Large intestine (tissue), 3 donors: ENCODE measurements around the gene AMMECR1. TPM values are rescaled to one million over a fixed set of nuclear protein-coding genes. Genes with fewer than 3 reads are reported as not detected.

Experiments
- DNase-seq, 2 donors: peaks; one replicate each; pipeline versions ENCODE4 v3.0.0 to v3.0.0-alpha.2; 2013
- H3K27ac ChIP-seq: one replicate; pipeline ENCODE4 v1.5.1; 2013; ENCODE audit warnings: low read length
- H3K27me3 ChIP-seq: 2 replicates; pipeline ENCODE4 v1.6.1; 2013; ENCODE audit warnings: low read length; ENCODE audit not compliant: control insufficient read depth, insufficient read depth
- H3K36me3 ChIP-seq: 2 replicates; pipeline ENCODE4 v1.6.1; 2013; ENCODE audit warnings: low read length; ENCODE audit not compliant: control insufficient read depth, insufficient read depth
- H3K4me1 ChIP-seq: one replicate; pipeline ENCODE4 v1.6.1; 2013; ENCODE audit warnings: low read length; ENCODE audit not compliant: control insufficient read depth, insufficient read depth
- H3K4me3 ChIP-seq: one replicate; pipeline ENCODE4 v1.5.1; 2013; ENCODE audit warnings: low read length
- H3K9me3 ChIP-seq: one replicate; pipeline ENCODE4 v1.6.1; 2013; ENCODE audit warnings: mild to moderate bottlenecking, low read depth, low read length, moderate library complexity; ENCODE audit not compliant: control insufficient read depth
- WGBS: methylation state at CpG from one replicate; pipeline ENCODE4 v1.1.5; 2013; ENCODE audit warnings: low lambda C conversion rate; ENCODE audit not compliant: insufficient coverage; 5-methylcytosine and 5-hydroxymethylcytosine counted together
- polyA plus RNA-seq: library from polyadenylated mRNA; unstranded; fragments of 120-200 nt; gene quantifications from one replicate; pipeline ENCODE4 v1.2.1, GENCODE V29; 2013

The AMMECR1 gene
- polyA plus RNA-seq, 1 donor = 9.9 TPM

DNA sequence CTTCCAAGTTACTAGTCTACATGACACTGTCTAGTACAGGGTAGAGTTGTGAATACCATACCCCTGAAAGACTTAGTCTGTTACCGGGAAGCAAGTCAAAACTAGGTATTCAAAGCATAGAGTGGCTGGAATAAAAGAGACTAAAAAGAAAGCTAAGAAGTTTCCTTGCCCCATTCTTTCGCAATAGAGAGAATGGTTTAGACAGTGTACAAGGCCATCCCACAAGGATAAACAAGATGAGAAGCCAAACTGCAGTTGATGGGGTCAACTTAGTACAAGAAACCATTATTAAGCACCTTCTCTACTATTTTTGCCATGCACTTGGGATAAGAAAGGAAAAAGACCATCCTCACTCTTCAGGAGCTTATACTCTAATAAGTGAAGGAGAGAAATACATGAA, 30.3 kb downstream of the AMMECR1 start:
- Histone ChIP-seq H3K27ac (no peak overlapping the region), H3K27me3 (no peaks in the 10 kb centered on the region), H3K4me1 (no peaks in the 10 kb centered on the region), H3K36me3 (no peaks in the 10 kb centered on the region), H3K4me3 (no peak overlapping the region), H3K9me3 (no peaks in the 10 kb centered on the region)
- no CpG with 5 or more reads among the region's 2 CpGs for WGBS
- no peak for DNase-seq

DNA sequence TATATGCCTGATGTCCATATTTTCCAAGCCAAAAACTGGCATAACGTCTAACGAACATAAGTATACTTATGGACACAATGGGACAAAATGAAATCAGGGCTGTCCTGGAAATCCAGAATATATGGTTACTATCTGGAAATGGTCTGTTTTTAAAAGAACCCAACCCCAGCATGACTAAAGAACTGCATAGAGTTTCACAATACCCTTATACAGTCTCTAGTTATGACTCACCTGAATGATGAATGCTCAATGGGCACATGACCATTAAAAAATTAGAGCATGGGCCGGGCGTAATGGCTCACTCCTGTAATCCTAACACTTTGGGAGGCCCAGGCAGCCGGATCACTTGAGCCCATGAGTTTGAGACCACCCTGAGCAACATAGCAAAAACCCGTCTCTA, 31.8 kb downstream of the AMMECR1 start:
- Histone ChIP-seq H3K27me3 (no peaks in the 10 kb centered on the region), H3K4me1 (no peaks in the 10 kb centered on the region), H3K9me3 (no peaks in the 10 kb centered on the region), H3K36me3 (no peaks in the 10 kb centered on the region), H3K27ac (no peak overlapping the region), H3K4me3 (no peak overlapping the region)
- DNase-seq = peak in 1 of 2 donors; percentile 16
- no CpG with 5 or more reads among the region's 6 CpGs for WGBS

DNA sequence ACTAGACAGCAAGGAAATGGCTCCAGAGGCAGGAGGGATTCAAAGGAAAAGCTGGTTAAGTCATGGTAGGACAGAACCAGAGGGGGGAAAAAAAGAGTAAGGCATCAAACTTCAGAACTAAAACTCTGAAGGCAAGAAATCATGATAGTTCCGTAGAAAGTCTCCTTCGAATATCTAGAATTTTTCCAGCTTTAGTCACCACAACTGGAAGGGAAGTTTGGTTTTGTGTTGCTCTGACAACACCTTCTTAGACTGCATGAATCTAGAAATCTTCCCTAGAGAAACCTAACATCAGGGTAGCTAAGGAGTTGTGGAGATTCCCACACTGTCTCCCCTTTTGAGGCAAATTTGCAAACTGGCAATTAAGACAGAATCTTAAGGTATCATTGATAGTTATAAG, 33.7 kb downstream of the AMMECR1 start:
- Histone ChIP-seq H3K27ac (no peak overlapping the region), H3K36me3 (no peaks in the 10 kb centered on the region), H3K27me3 (no peaks in the 10 kb centered on the region), H3K4me3 (no peak overlapping the region), H3K4me1 (no peaks in the 10 kb centered on the region), H3K9me3 (no peaks in the 10 kb centered on the region)
- no CpG with 5 or more reads among the region's 2 CpGs for WGBS
- no peak for DNase-seq

GRCh38 chrX:110282922-110283321, 35.0 kb downstream of the AMMECR1 start:
- H3K36me3 ChIP-seq = no peaks in the 10 kb centered on the region
- H3K4me1 ChIP-seq = no peaks in the 10 kb centered on the region
- DNase-seq = no peak
- no peak overlapping the region for H3K4me3 ChIP-seq
- no peaks in the 10 kb centered on the region for H3K9me3 ChIP-seq
- H3K27me3 ChIP-seq = no peaks in the 10 kb centered on the region
- no peak overlapping the region for H3K27ac ChIP-seq

- Histone ChIP-seq H3K9me3 (no peaks in the 10 kb centered on the region), H3K27ac (no peak overlapping the region), H3K4me3 (no peak overlapping the region), H3K4me1 (no peaks in the 10 kb centered on the region), H3K27me3 (no peaks in the 10 kb centered on the region), H3K36me3 (no peaks in the 10 kb centered on the region)
- no CpG with 5 or more reads among the region's 2 CpGs for WGBS
- DNase-seq = peak in 1 of 2 donors; percentile 3
Observed at GRCh38 chrX:110281377-110281776, 36.5 kb downstream of the AMMECR1 start.

- no peak for DNase-seq
- H3K27ac ChIP-seq = no peak overlapping the region
- H3K27me3 ChIP-seq = no peaks in the 10 kb centered on the region
- H3K36me3 ChIP-seq = no peaks in the 10 kb centered on the region
- H3K9me3 ChIP-seq = no peaks in the 10 kb centered on the region
- H3K4me3 ChIP-seq = no peak overlapping the region
- no peaks in the 10 kb centered on the region for H3K4me1 ChIP-seq
Observed at GRCh38 chrX:110280954-110281353, 36.9 kb downstream of the AMMECR1 start.

DNA sequence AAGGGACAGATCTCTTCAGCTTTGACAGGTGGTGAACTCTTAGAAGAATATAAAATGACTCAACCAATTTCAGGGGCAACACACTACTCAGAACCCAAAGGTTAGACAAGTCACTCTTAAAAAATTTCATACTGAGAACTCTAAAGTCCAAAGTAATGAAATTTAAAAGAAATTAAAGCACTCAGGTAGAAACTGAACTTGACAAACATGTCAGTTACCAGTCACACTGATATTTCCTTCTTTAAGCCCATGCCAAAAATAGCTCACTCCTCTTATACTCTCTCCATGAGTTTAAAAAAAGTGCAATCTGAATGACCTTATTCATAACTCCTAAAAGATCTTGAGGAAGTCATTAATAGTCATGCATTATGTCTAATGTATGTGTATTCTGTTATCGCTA, 40.3 kb downstream of the AMMECR1 start:
- Histone ChIP-seq H3K9me3 (no peaks in the 10 kb centered on the region), H3K4me1 (no peaks in the 10 kb centered on the region), H3K27ac (no peak overlapping the region), H3K36me3 (no peaks in the 10 kb centered on the region), H3K27me3 (no peaks in the 10 kb centered on the region), H3K4me3 (no peak overlapping the region)
- no peak for DNase-seq
- no CpG with 5 or more reads among the region's 1 CpG for whole genome bisulfite sequencing

DNA sequence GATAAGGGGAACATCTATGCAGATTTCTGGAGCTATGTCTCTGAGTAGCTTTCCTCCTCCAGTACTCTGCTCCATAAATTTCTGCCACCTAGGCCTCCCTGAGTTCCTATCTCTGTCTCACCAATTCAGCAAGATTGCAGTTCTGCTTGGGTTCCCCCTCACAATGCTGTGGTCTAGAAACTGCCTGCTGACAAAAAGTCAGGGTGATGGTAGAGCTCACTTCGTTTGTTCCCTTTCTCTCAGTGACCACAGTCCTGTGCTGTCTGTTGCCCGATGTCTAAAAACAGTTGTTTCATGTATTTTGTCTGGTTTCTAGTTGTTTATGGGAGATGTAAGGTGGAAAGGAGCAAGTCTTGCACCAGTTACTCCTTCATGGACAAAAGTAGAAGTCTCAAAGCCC, 41.1 kb downstream of the AMMECR1 start:
- Histone ChIP-seq H3K4me3 (no peak overlapping the region), H3K9me3 (no peaks in the 10 kb centered on the region), H3K4me1 (no peaks in the 10 kb centered on the region), H3K27ac (no peak overlapping the region), H3K27me3 (no peaks in the 10 kb centered on the region), H3K36me3 (no peaks in the 10 kb centered on the region)
- no CpG with 5 or more reads among the region's 2 CpGs for WGBS
- no peak for DNase-seq

DNA sequence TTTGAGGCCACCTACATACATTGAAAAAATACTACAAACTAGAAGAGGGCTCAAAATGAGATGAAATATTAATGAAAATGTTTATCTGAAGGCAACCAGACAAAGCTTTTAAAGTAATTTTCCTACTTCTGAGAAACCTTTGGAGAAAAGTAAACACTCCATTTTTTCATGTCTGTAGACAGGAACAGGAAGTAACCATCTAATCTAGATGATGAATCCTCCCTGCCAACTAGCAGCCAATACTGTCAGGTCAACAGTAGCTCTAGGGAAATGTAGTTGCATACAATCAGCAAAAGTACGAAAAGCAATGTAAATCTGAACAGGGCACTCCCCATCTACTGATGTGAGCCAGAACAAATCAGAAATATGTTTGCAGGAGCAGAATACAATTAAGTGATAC, 49.0 kb downstream of the AMMECR1 start:
- Histone ChIP-seq H3K36me3 (no peaks in the 10 kb centered on the region), H3K4me3 (no peak overlapping the region), H3K4me1 (no peaks in the 10 kb centered on the region), H3K27me3 (no peaks in the 10 kb centered on the region), H3K9me3 (no peaks in the 10 kb centered on the region), H3K27ac (no peak overlapping the region)
- no peak for DNase-seq
- WGBS = no CpG with 5 or more reads among the region's 1 CpG

DNA sequence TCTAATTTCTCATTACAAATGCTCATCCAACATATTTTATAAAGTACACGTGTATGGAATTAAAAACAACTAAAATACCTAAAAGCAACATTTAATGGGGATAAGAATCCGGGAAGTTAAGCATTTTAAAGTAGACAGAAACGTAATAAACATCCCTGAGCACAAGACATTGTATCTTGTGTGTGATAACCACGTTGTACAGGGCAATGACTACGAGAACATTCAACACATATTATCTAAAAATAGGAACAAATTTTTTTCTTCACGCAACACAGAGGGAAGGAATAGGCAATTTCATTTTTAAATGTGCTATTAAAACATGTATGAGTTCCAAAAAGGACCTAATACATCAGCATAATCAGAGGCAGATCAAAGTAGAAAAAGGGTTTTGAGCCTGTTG, 49.5 kb downstream of the AMMECR1 start:
- no peaks in the 10 kb centered on the region for H3K36me3 ChIP-seq
- no peaks in the 10 kb centered on the region for H3K4me1 ChIP-seq
- no peaks in the 10 kb centered on the region for H3K9me3 ChIP-seq
- no peak overlapping the region for H3K4me3 ChIP-seq
- 82% methylated on average over 2 of the region's 6 CpGs for WGBS
- no peaks in the 10 kb centered on the region for H3K27me3 ChIP-seq
- no peak for DNase-seq
- H3K27ac ChIP-seq = no peak overlapping the region

GRCh38 chrX:110267874-110268273, 50.0 kb downstream of the AMMECR1 start:
- Histone ChIP-seq H3K4me3 (no peak overlapping the region), H3K9me3 (no peaks in the 10 kb centered on the region), H3K27ac (no peak overlapping the region), H3K27me3 (no peaks in the 10 kb centered on the region), H3K36me3 (no peaks in the 10 kb centered on the region), H3K4me1 (no peaks in the 10 kb centered on the region)
- no peak for DNase-seq
- WGBS = no CpG with 5 or more reads among the region's 2 CpGs
